ENCODE measurements around the gene PRLR.

PRLR gene

GRCh38 chr5:35163710-35164033 is 66.6 kb downstream of the PRLR start:
- H3K36me3 ChIP-seq (replicated peaks; ENCODE audit: low read depth, low read length), result no peaks in the 10 kb centered on the region
- H2AFZ ChIP-seq (ENCODE audit: low read depth, low read length), result no peak overlapping the region

GRCh38 chr5:35162848-35163709 is 67.2 kb downstream of the PRLR start:
- H3K36me3 ChIP-seq (replicated peaks; ENCODE audit: low read depth, low read length), result no peaks in the 10 kb centered on the region
- H3K9ac ChIP-seq (ENCODE audit: low read length), result no peak overlapping the region
- H2AFZ ChIP-seq (ENCODE audit: low read depth, low read length), result no peak overlapping the region
- H3K79me2 ChIP-seq (ENCODE audit: low read length), result no peaks in the 10 kb centered on the region
- H3K9me3 ChIP-seq (ENCODE audit: insufficient read depth, low read length), result no peaks in the 10 kb centered on the region; the same call in 1 of the 2 replicates
- TF ChIP-seq CTCF (IDR thresholded peaks at IDR 0.05; ENCODE audit: low read depth, low read length) (no peak), EZH2phosphoT487 (IDR thresholded peaks at IDR 0.05; ENCODE audit: low read depth) (no peak)
- H3K27ac ChIP-seq (ENCODE audit: low read length), result no peak overlapping the region
- no peaks in the 10 kb centered on the region for H3K4me1 ChIP-seq (ENCODE audit: low read length)
- no peaks in the 10 kb centered on the region for H3K27me3 ChIP-seq (ENCODE audit: low read depth, low read length)
- no peaks in the 10 kb centered on the region for H4K20me1 ChIP-seq (ENCODE audit: insufficient read depth, low read length)
- no peak overlapping the region for H3K4me2 ChIP-seq (ENCODE audit: low read length)
- no peak overlapping the region for H3K4me3 ChIP-seq (ENCODE audit: low read length)

More at GRCh38 chr5:35163710-35164033, 66.6 kb downstream of the PRLR start:
- no peak overlapping the region for H3K27ac ChIP-seq (ENCODE audit: low read length)
- no peak overlapping the region for H3K4me2 ChIP-seq (ENCODE audit: low read length)
- H4K20me1 ChIP-seq (ENCODE audit: insufficient read depth, low read length), result no peaks in the 10 kb centered on the region
- TF ChIP-seq EZH2phosphoT487 (IDR thresholded peaks at IDR 0.05; ENCODE audit: low read depth), result no peak
- no peak for TF ChIP-seq CTCF (IDR thresholded peaks at IDR 0.05; ENCODE audit: low read depth, low read length)
- H3K9ac ChIP-seq (ENCODE audit: low read length), result no peak overlapping the region
- no peak overlapping the region for H3K4me3 ChIP-seq (ENCODE audit: low read length)
- H3K4me1 ChIP-seq (ENCODE audit: low read length), result no peaks in the 10 kb centered on the region
- no peaks in the 10 kb centered on the region for H3K27me3 ChIP-seq (ENCODE audit: low read depth, low read length)
- no peaks in the 10 kb centered on the region; the same call in 1 of the 2 replicates for H3K9me3 ChIP-seq (ENCODE audit: insufficient read depth, low read length)
- no peaks in the 10 kb centered on the region for H3K79me2 ChIP-seq (ENCODE audit: low read length)

- Histone ChIP-seq H3K27ac (ENCODE audit: low read length) (no peak overlapping the region), H3K36me3 (replicated peaks; ENCODE audit: low read depth, low read length) (no peaks in the 10 kb centered on the region), H3K9ac (ENCODE audit: low read length) (no peak overlapping the region), H3K4me3 (ENCODE audit: low read length) (no peak overlapping the region), H3K27me3 (ENCODE audit: low read depth, low read length) (no peaks in the 10 kb centered on the region), H3K9me3 (ENCODE audit: insufficient read depth, low read length) (no peaks in the 10 kb centered on the region), H3K79me2 (ENCODE audit: low read length) (no peaks in the 10 kb centered on the region), H2AFZ (ENCODE audit: low read depth, low read length) (no peak overlapping the region), H4K20me1 (ENCODE audit: insufficient read depth, low read length) (no peaks in the 10 kb centered on the region), H3K4me2 (ENCODE audit: low read length) (no peak overlapping the region), H3K4me1 (ENCODE audit: low read length) (no peaks in the 10 kb centered on the region)
- TF ChIP-seq EZH2phosphoT487 (IDR thresholded peaks at IDR 0.05; ENCODE audit: low read depth) (no peak), CTCF (IDR thresholded peaks at IDR 0.05; ENCODE audit: low read depth, low read length) (no peak)
These were observed 68.5 kb downstream of the PRLR start for GRCh38 chr5:35161652-35162273.

- Histone ChIP-seq H3K4me1 (ENCODE audit: low read length) (no peaks in the 10 kb centered on the region), H3K27me3 (ENCODE audit: low read depth, low read length) (no peaks in the 10 kb centered on the region), H3K79me2 (ENCODE audit: low read length) (no peaks in the 10 kb centered on the region), H3K9ac (ENCODE audit: low read length) (no peak overlapping the region), H3K36me3 (replicated peaks; ENCODE audit: low read depth, low read length) (no peaks in the 10 kb centered on the region), H3K9me3 (ENCODE audit: insufficient read depth, low read length) (no peaks in the 10 kb centered on the region), H2AFZ (ENCODE audit: low read depth, low read length) (no peak overlapping the region), H3K4me3 (ENCODE audit: low read length) (no peak overlapping the region), H4K20me1 (ENCODE audit: insufficient read depth, low read length) (no peaks in the 10 kb centered on the region), H3K27ac (ENCODE audit: low read length) (no peak overlapping the region), H3K4me2 (ENCODE audit: low read length) (no peak overlapping the region)
- TF ChIP-seq EZH2phosphoT487 (IDR thresholded peaks at IDR 0.05; ENCODE audit: low read depth) (no peak), CTCF (IDR thresholded peaks at IDR 0.05; ENCODE audit: low read depth, low read length) (no peak)
These were observed 69.7 kb downstream of the PRLR start for GRCh38 chr5:35160486-35161116.

All from OCI-LY3 (cell line).